ENCODE data around the gene PLOD2. TPM values are rescaled to one million over a fixed set of nuclear protein-coding genes. Genes with fewer than 3 reads are reported as not detected.

Gene PLOD2
- polyA plus RNA-seq, 1 donor (not counting 4 experiments of a cell fraction or from before 2014, with no cell fraction given): 30.0 TPM

DNA sequence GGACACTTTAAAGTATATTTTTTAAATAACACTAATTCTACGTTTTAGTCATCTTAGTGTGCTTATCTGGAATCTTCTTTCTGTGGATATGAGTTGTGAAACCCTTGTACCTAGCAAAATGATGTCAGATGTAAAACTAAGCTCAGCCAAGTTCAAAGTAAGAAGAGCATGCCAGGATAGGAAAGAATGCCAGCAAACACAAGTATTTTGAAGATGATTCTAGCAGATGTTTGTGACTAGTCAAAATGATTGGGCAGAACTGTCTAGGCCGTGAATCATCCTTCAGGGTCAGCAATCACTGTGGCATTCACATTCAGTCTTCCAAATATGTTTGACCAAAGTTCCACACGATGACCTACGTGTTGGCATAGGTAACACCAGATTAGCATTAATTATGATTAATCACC is 5.4 kb upstream of the PLOD2 start:
- no peaks in the 10 kb centered on the region for H3K36me3 ChIP-seq (ENCODE audit: control insufficient read depth in 2 of 2, extremely low read depth in 1 of 2, insufficient read depth in 2 of 2, low read length in 2 of 2)
- DNase-seq (ENCODE audit: low read depth, low spot score): peak; percentile 68
- H3K9ac ChIP-seq (ENCODE audit: control insufficient read depth, extremely low read depth, insufficient read depth, low read length): no peak overlapping the region
- no peaks in the 10 kb centered on the region for H4K20me1 ChIP-seq (ENCODE audit: control insufficient read depth, extremely low read depth, insufficient read depth, low read length)
- peak overlapping the region; percentile 53 for H2AFZ ChIP-seq (ENCODE audit: control insufficient read depth, low read length)
- dilution Hi-C loops (cut with MboI; ENCODE audit: extremely low pct_ligation_motif_present, low sequenced_read_pairs): no loop called here
- H3K27me3 ChIP-seq (ENCODE audit: control insufficient read depth, extremely low read depth, insufficient read depth, low read length): no peaks in the 10 kb centered on the region
- FAIRE-seq: peak; percentile 98
- no peaks in the 10 kb centered on the region for H3K9me3 ChIP-seq (ENCODE audit: control insufficient read depth, low read depth, low read length)
- no peaks in the 10 kb centered on the region for H3K9me1 ChIP-seq (ENCODE audit: control insufficient read depth, extremely low read depth, insufficient read depth, low read length)
- H3K4me3 ChIP-seq (ENCODE audit: control insufficient read depth in 2 of 3, extremely low read depth in 1 of 3, insufficient read depth in 2 of 3, low read depth in 1 of 3, low read length in 3 of 3): no peak overlapping the region
- H3K79me2 ChIP-seq (ENCODE audit: control insufficient read depth, insufficient read depth, low read length): no peaks in the 10 kb centered on the region
- TF ChIP-seq EZH2 (IDR thresholded peaks at IDR 0.05; ENCODE audit: low read length): no peak
- TF ChIP-seq CTCF (optimal IDR thresholded peaks at IDR 0.05 in 1 of 3, IDR thresholded peaks at IDR 0.05 in 1 of 3, conservative IDR thresholded peaks at IDR 0.05 in 1 of 3; ENCODE audit: extremely low read depth in 1 of 3, insufficient read depth in 2 of 3, low read length in 3 of 3): no peak
- H3K4me2 ChIP-seq (ENCODE audit: control insufficient read depth, extremely low read depth, insufficient read depth, low read depth, low read length): peak overlapping the region; percentile 47
- H3K4me1 ChIP-seq (ENCODE audit: control insufficient read depth, extremely low read depth, insufficient read depth, low read length): peaks cover 33% of the 10 kb centered on the region
- H3K27ac ChIP-seq (ENCODE audit: control insufficient read depth, insufficient read depth, low read length): peak overlapping the region; percentile 53

DNA sequence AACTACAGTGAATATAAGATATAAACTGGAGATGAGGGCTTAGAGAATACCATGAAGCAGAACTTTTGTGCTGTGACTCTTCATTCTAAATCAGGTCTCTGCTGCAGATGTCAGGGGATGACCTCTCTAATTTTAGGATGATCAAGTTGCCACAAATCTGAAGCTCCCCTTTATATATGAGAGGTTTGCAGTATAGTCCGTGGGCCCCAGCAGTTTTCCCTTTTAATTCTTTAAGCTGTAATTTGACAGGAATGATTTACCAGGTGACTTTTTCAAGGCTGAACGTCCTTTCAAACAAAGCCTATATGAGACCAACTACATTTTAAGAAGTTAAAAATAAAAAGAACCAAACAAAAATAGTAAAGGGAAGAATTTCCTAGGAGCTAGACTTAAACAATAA is 4.9 kb upstream of the PLOD2 start:
- H4K20me1 ChIP-seq (ENCODE audit: control insufficient read depth, extremely low read depth, insufficient read depth, low read length): no peaks in the 10 kb centered on the region
- DNase-seq (ENCODE audit: low read depth, low spot score) (no peak), FAIRE-seq (no peak)
- H3K4me2 ChIP-seq (ENCODE audit: control insufficient read depth, extremely low read depth, insufficient read depth, low read depth, low read length): peak overlapping the region; percentile 38
- dilution Hi-C loops (cut with MboI; ENCODE audit: extremely low pct_ligation_motif_present, low sequenced_read_pairs): no loop called here
- H3K79me2 ChIP-seq (ENCODE audit: control insufficient read depth, insufficient read depth, low read length): no peaks in the 10 kb centered on the region
- no peak overlapping the region for H3K9ac ChIP-seq (ENCODE audit: control insufficient read depth, extremely low read depth, insufficient read depth, low read length)
- no peaks in the 10 kb centered on the region for H3K9me1 ChIP-seq (ENCODE audit: control insufficient read depth, extremely low read depth, insufficient read depth, low read length)
- no peak overlapping the region for H2AFZ ChIP-seq (ENCODE audit: control insufficient read depth, low read length)
- peak overlapping the region; percentile 53 for H3K27ac ChIP-seq (ENCODE audit: control insufficient read depth, insufficient read depth, low read length)
- no peak for TF ChIP-seq CTCF (optimal IDR thresholded peaks at IDR 0.05 in 1 of 3, IDR thresholded peaks at IDR 0.05 in 1 of 3, conservative IDR thresholded peaks at IDR 0.05 in 1 of 3; ENCODE audit: extremely low read depth in 1 of 3, insufficient read depth in 2 of 3, low read length in 3 of 3)
- no peak for TF ChIP-seq EZH2 (IDR thresholded peaks at IDR 0.05; ENCODE audit: low read length)
- H3K4me1 ChIP-seq (ENCODE audit: control insufficient read depth, extremely low read depth, insufficient read depth, low read length): peaks cover 33% of the 10 kb centered on the region
- no peaks in the 10 kb centered on the region for H3K36me3 ChIP-seq (ENCODE audit: control insufficient read depth in 2 of 2, extremely low read depth in 1 of 2, insufficient read depth in 2 of 2, low read length in 2 of 2)
- H3K4me3 ChIP-seq (ENCODE audit: control insufficient read depth in 2 of 3, extremely low read depth in 1 of 3, insufficient read depth in 2 of 3, low read depth in 1 of 3, low read length in 3 of 3): no peak overlapping the region
- no peaks in the 10 kb centered on the region for H3K9me3 ChIP-seq (ENCODE audit: control insufficient read depth, low read depth, low read length)
- H3K27me3 ChIP-seq (ENCODE audit: control insufficient read depth, extremely low read depth, insufficient read depth, low read length): no peaks in the 10 kb centered on the region
